Measurements from ENCODE around the gene BTG4. TPM values are rescaled to one million over a fixed set of nuclear protein-coding genes. Genes with fewer than 3 reads are reported as not detected.

The BTG4 gene
- total and polyA plus RNA-seq, 9 of the 15 experiments (the other 6 are each of a cell fraction or from before 2014, with no cell fraction given), result not detected

- CTCF ChIA-PET (ENCODE audit: low intra/inter-chr PET ratio), result interaction anchor here (1.6 to 1.9 kb wide), 2 partner anchors 164 to 1246 kb away, joined by 6 to 15 read pairs; no protein-coding TSS in a partner anchor
- ATAC-seq, result no peak
- 1% methylated on average over 4 of the region's 4 CpGs for WGBS (ENCODE audit: insufficient coverage, low coverage, missing lambda C conversion rate)
- Histone ChIP-seq H3K27me3 (ENCODE audit: control insufficient read depth in 2 of 2, insufficient read depth in 2 of 2, low read length in 2 of 2) (peaks cover 0 to 11% of the 10 kb centered on the region in 2 experiments; a peak in 2 of 5 replicates), H2AFZ (ENCODE audit: low read depth, low read length) (no peak overlapping the region), H3K27ac (ENCODE audit: extremely low read depth, low read depth, low read length) (no peak overlapping the region), H3K9me3 (replicated peaks; ENCODE audit: control insufficient read depth, insufficient read depth, low read depth, low read length) (no peaks in the 10 kb centered on the region), H4K20me1 (replicated peaks; ENCODE audit: control insufficient read depth, insufficient read depth, low read length) (no peaks in the 10 kb centered on the region), H3K9ac (ENCODE audit: insufficient read depth in 1 of 2, low read depth in 2 of 2, low read length in 2 of 2) (no peak overlapping the region), H3K4me2 (ENCODE audit: insufficient read depth, low read length) (no peak overlapping the region), H3K4me3 (no peak overlapping the region), H3K4me1 (replicated peaks in 1 of 2; ENCODE audit: control insufficient read depth in 2 of 2, insufficient read depth in 2 of 2, low read length in 2 of 2) (no peaks in the 10 kb centered on the region), H3K36me3 (ENCODE audit: control insufficient read depth, insufficient read depth, low read length) (no peaks in the 10 kb centered on the region), H3K79me2 (ENCODE audit: control insufficient read depth, insufficient read depth, low read length) (no peaks in the 10 kb centered on the region), H3K9me1 (ENCODE audit: control insufficient read depth, insufficient read depth, low read length) (no peaks in the 10 kb centered on the region)
- in situ Hi-C loops (cut with MboI), result loop anchor here (10.0 kb wide), 2 partner anchors 162 to 982 kb away; no protein-coding TSS in a partner anchor
- POLR2A ChIA-PET, result interaction anchor here (0.9 kb wide), 1 partner anchor 26 kb away, joined by 3 read pairs; no protein-coding TSS in a partner anchor
- no TSS peak for BruUV-seq (replicated peaks)
- FAIRE-seq, result no peak
- TF ChIP-seq, protein P1, sequence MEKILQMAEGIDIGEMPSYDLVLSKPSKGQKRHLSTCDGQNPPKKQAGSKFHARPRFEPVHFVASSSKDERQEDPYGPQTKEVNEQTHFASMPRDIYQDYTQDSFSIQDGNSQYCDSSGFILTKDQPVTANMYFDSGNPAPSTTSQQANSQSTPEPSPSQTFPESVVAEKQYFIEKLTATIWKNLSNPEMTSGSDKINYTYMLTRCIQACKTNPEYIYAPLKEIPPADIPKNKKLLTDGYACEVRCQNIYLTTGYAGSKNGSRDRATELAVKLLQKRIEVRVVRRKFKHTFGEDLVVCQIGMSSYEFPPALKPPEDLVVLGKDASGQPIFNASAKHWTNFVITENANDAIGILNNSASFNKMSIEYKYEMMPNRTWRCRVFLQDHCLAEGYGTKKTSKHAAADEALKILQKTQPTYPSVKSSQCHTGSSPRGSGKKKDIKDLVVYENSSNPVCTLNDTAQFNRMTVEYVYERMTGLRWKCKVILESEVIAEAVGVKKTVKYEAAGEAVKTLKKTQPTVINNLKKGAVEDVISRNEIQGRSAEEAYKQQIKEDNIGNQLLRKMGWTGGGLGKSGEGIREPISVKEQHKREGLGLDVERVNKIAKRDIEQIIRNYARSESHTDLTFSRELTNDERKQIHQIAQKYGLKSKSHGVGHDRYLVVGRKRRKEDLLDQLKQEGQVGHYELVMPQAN (IDR thresholded peaks at IDR 0.05; ENCODE audit: borderline replicate concordance), result no peak
- TF ChIP-seq CREM (IDR thresholded peaks at IDR 0.05; ENCODE audit: low read depth) (no peak), CREB1 (IDR thresholded peaks at IDR 0.05) (no peak), CREB1 (CRISPR knock-in tag; IDR thresholded peaks at IDR 0.05) (no peak), NRF1 (conservative IDR thresholded peaks at IDR 0.05 in 1 of 2, IDR thresholded peaks at IDR 0.05 in 1 of 2) (no peak), ZNF561 (CRISPR knock-in tag; conservative IDR thresholded peaks at IDR 0.05) (no peak), SIN3B (IDR thresholded peaks at IDR 0.05; ENCODE audit: low read depth) (no peak), PBX2 (CRISPR knock-in tag; IDR thresholded peaks at IDR 0.05; ENCODE audit: low read depth) (no peak), PBX2 (tag; conservative IDR thresholded peaks at IDR 0.05; ENCODE audit: low read depth) (no peak), GABPA (tag; conservative IDR thresholded peaks at IDR 0.05; ENCODE audit: low read depth) (no peak), NFIC (IDR thresholded peaks at IDR 0.05) (no peak), CBFA2T2 (conservative IDR thresholded peaks at IDR 0.05) (no peak), TGIF2 (CRISPR knock-in tag; IDR thresholded peaks at IDR 0.05) (no peak)
- intact Hi-C loops (cut with micrococcal nuclease), result loop anchor here (5.0 kb wide), 1 partner anchor 1245 kb away; no protein-coding TSS in a partner anchor
- DNase-seq (ENCODE audit: extremely low read depth in 1 of 4, low spot score in 3 of 4), result no peak
Observed at GRCh38 chr11:111447112-111447471, 65.1 kb downstream of the BTG4 start.

Data from K562 (cell line).